GM21360 (cell line): ENCODE measurements around the gene CORO1A.
"Not testable (repeated sequence)": the region's sequence is repeated elsewhere in the genome, so short reads cannot be mapped to it uniquely, and the experiment has no call there.

Experiments used
- ATAC-seq: cut with Tn5 transposase; IDR thresholded peaks from one replicate; pipeline ENCODE4 v1.9.1; 2021; ENCODE audit warnings: mild to moderate bottlenecking, moderate library complexity; ENCODE audit not compliant: unreplicated experiment

The CORO1A gene

GRCh38 chr16:30169416-30169815 lies 14.0 kb upstream of the CORO1A start:
- ATAC-seq, result not testable (repeated sequence)

- ATAC-seq, result not testable (repeated sequence)
These were observed 13.3 kb upstream of the CORO1A start for GRCh38 chr16:30170145-30170544.

GRCh38 chr16:30173054-30173453 lies 10.3 kb upstream of the CORO1A start:
- ATAC-seq, result no peak

GRCh38 chr16:30176876-30177275 lies 6.5 kb upstream of the CORO1A start:
- ATAC-seq, result not testable (repeated sequence)

GRCh38 chr16:30179195-30179594 lies 4.2 kb upstream of the CORO1A start:
- no peak for ATAC-seq

- no peak for ATAC-seq
These were observed 3.5 kb upstream of the CORO1A start for GRCh38 chr16:30179931-30180330.

- ATAC-seq, result no peak
These were observed 2.7 kb upstream of the CORO1A start for GRCh38 chr16:30180741-30181140.

GRCh38 chr16:30184096-30184890 lies 891 bp downstream of the CORO1A start:
- no peak for ATAC-seq

- no peak for ATAC-seq
These were observed 1.7 kb downstream of the CORO1A start for GRCh38 chr16:30184891-30185682.

GRCh38 chr16:30185683-30186421 lies 2.5 kb downstream of the CORO1A start:
- no peak for ATAC-seq

- ATAC-seq, result no peak
These were observed 3.0 kb downstream of the CORO1A start for GRCh38 chr16:30186444-30186781.

- no peak for ATAC-seq
These were observed 3.6 kb downstream of the CORO1A start for GRCh38 chr16:30186782-30187555.

- no peak for ATAC-seq
These were observed 4.1 kb downstream of the CORO1A start for GRCh38 chr16:30187556-30187865.

- ATAC-seq, result no peak
These were observed 4.7 kb downstream of the CORO1A start for GRCh38 chr16:30187971-30188561.

GRCh38 chr16:30191158-30191557 lies 7.8 kb downstream of the CORO1A start:
- not testable (repeated sequence) for ATAC-seq

- peak; percentile 10 for ATAC-seq
These were observed 9.7 kb downstream of the CORO1A start for GRCh38 chr16:30193098-30193497.

- peak; percentile 76 for ATAC-seq
These were observed 10.2 kb downstream of the CORO1A start, which contains the start of the genes BOLA2B and SLX1A for GRCh38 chr16:30193615-30194014. BOLA2B (minus strand) TSS chr16:30193666; CDS start chr16:30193595, 71 bp downstream. SLX1A (plus strand) TSS chr16:30193875; CDS start chr16:30194085, 210 bp downstream.

GRCh38 chr16:30194172-30194925 lies 10.9 kb downstream of the CORO1A start:
- peak; percentile 46 for ATAC-seq

GRCh38 chr16:30197001-30197400 lies 13.6 kb downstream of the CORO1A start:
- not testable (repeated sequence) for ATAC-seq
